Activated T-cell treated with anti-CD3 and anti-CD28 coated beads, Interleukin-2, amount 50 U/mL, for 24 hours (primary cell): ENCODE results near the gene KLHL22.
"Not testable (repeated sequence)": the region's sequence is repeated elsewhere in the genome, so short reads cannot be mapped to it uniquely, and the experiment has no call there.

Experiments
- DNase-seq: peaks from one replicate; pipeline ENCODE4 v3.0.0-alpha.2; 2020
- H3K27ac Mint-ChIP-seq: 2 replicates; pipeline ENCODE4 v1.8.0; 2020; ENCODE audit warnings: mild to moderate bottlenecking, mixed read lengths
- H3K27me3 Mint-ChIP-seq: 2 replicates; pipeline ENCODE4 v1.8.0; 2020; ENCODE audit warnings: mixed read lengths
- H3K36me3 Mint-ChIP-seq: 2 replicates; pipeline ENCODE4 v1.8.0; 2020; ENCODE audit warnings: low read depth, mixed read lengths
- H3K4me1 Mint-ChIP-seq: 2 replicates; pipeline ENCODE4 v1.8.0; 2020; ENCODE audit warnings: low read depth, mixed read lengths
- H3K4me3 Mint-ChIP-seq: 2 replicates; pipeline ENCODE4 v1.8.0; 2020; ENCODE audit warnings: mild to moderate bottlenecking, moderate library complexity, mixed read lengths
- H3K9me3 Mint-ChIP-seq: 2 replicates; pipeline ENCODE4 v1.8.0; 2020; ENCODE audit warnings: mixed read lengths

The KLHL22 gene

DNA sequence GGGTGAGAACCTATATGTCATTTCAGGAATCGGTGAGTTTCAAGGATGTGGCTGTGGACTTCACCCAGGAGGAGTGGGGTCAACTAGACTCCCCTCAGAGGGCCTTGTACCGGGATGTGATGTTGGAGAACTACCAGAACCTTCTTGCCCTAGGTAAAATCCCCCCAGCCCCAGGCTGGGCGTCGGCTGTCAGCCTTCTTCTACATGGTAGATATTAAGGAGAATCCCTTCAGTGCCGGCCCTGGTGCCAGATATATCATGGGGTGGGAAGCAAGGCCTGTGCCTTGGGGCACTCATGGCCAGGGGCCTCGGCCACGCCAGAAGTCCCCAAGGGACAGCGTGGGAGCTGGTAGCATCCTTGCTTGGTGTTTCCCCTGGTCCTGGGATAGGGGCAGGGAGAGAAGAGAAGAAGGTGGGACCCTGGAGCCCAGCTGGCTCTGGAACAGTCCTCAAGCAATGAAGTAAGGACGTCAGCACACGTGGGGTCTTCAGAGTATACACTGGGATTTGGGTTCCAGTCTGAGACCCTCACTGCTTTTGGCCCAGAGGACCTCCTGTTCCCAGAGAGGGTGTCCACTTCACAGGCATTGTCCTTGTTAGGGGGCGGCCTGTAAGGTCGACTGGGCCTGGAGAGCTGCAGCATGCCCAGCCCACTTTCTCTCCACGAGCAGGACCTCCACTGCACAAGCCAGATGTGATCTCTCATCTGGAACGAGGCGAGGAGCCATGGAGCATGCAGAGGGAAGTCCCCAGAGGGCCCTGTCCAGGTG, 94.8 kb downstream of the KLHL22 start:
- H3K9me3 Mint-ChIP-seq: no peaks in the 10 kb centered on the region
- H3K4me3 Mint-ChIP-seq: no peak overlapping the region
- peaks cover 21% of the 10 kb centered on the region for H3K4me1 Mint-ChIP-seq
- H3K27me3 Mint-ChIP-seq: no peaks in the 10 kb centered on the region
- peaks cover 54% of the 10 kb centered on the region for H3K36me3 Mint-ChIP-seq
- no peak overlapping the region for H3K27ac Mint-ChIP-seq
- DNase-seq: no peak

DNA sequence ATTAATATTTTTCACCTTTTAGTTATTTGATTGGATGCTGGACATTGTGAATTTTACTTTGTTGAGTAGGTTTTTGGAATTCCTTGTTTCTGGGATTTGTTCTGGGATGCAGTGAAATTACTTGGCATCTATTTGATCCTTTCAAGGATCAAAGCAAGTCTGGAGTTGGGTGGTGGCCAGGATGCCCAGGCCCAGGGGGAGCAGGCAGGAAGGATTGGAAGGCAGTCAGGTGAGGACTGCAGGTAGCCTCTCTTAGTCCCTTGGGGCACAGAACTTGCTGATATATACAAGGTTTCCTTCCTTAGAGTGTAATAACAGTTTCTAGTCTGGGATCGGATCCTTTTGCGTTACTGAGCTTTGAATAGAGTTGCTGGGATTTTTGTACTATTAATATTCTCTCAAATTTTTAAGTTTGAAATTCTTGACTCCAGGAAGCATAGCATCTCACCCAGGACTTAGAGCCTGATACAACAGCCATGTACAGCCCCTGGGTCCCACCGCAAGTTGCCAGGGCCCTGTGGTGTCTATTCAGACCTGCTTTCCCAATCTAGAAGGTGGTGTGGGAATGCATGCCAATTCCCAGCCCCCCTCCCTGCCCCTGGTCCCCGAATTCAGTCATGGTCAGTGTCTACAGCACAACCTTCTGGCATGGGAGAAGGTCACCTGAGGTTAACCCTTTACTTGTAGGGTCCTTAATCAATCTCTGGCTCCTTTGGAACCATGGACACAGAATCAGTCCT, 95.6 kb downstream of the KLHL22 start:
- no peak for DNase-seq
- Mint-ChIP-seq H3K9me3 (no peaks in the 10 kb centered on the region), H3K27me3 (no peaks in the 10 kb centered on the region), H3K27ac (no peak overlapping the region), H3K4me1 (peaks cover 28% of the 10 kb centered on the region), H3K4me3 (no peak overlapping the region), H3K36me3 (peaks cover 52% of the 10 kb centered on the region)

- Mint-ChIP-seq H3K36me3 (peaks cover 39% of the 10 kb centered on the region), H3K9me3 (no peaks in the 10 kb centered on the region), H3K27ac (no peak overlapping the region), H3K4me1 (peaks cover 38% of the 10 kb centered on the region), H3K4me3 (no peak overlapping the region), H3K27me3 (no peaks in the 10 kb centered on the region)
- no peak for DNase-seq
These were observed 97.2 kb downstream of the KLHL22 start for GRCh38 chr22:20398420-20398819.

GRCh38 chr22:20397498-20397897, 98.1 kb downstream of the KLHL22 start:
- Mint-ChIP-seq H3K27me3 (no peaks in the 10 kb centered on the region), H3K4me3 (no peak overlapping the region), H3K4me1 (peaks cover 37% of the 10 kb centered on the region), H3K9me3 (no peaks in the 10 kb centered on the region), H3K36me3 (peaks cover 32% of the 10 kb centered on the region), H3K27ac (no peak overlapping the region)
- no peak for DNase-seq

DNA sequence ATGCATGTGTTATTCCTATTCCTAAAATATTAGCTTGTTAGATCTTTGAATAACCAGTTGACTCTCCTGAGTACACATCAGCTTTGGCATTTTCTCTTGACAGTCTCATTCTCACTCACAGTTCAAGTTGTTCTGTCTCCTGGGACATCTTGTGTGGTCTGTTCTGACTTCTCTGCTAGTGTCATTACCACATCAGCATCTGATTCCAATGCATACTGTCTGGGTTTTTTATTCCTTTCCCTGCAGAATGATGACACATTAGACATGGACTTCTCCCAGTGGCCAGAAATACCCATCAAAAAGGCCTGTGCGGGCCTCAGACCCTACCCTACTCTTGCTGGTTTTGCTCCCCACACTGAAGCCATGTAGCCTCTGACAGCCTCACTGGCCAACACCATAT, 99.0 kb downstream of the KLHL22 start:
- DNase-seq: no peak
- no peak overlapping the region for H3K4me3 Mint-ChIP-seq
- peaks cover 37% of the 10 kb centered on the region for H3K4me1 Mint-ChIP-seq
- no peaks in the 10 kb centered on the region for H3K9me3 Mint-ChIP-seq
- H3K27me3 Mint-ChIP-seq: no peaks in the 10 kb centered on the region
- H3K27ac Mint-ChIP-seq: no peak overlapping the region
- peaks cover 24% of the 10 kb centered on the region for H3K36me3 Mint-ChIP-seq

DNA sequence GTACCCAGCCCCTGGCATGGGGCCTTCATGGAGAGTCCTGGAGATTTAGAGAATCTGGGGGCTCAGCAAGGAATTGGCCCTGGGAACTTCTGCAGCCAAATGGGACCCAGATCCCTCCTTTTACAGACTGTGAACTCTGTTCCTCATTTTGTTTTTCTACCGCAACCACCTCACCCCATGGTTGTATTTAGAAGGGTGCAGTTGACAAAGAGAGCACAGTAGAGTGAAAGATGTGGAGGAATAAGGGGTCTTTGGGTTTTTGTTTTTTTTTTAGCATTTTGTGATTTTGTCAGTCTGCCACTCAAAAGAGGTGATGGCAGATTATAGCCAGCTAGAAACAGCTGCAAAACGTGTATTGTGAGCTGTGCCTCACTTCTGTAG, 99.7 kb downstream of the KLHL22 start:
- Mint-ChIP-seq H3K9me3 (no peaks in the 10 kb centered on the region), H3K4me3 (peak overlapping the region; percentile 86), H3K27me3 (no peaks in the 10 kb centered on the region), H3K4me1 (peaks cover 37% of the 10 kb centered on the region), H3K36me3 (peaks cover 20% of the 10 kb centered on the region), H3K27ac (no peak overlapping the region)
- DNase-seq: no peak

DNA sequence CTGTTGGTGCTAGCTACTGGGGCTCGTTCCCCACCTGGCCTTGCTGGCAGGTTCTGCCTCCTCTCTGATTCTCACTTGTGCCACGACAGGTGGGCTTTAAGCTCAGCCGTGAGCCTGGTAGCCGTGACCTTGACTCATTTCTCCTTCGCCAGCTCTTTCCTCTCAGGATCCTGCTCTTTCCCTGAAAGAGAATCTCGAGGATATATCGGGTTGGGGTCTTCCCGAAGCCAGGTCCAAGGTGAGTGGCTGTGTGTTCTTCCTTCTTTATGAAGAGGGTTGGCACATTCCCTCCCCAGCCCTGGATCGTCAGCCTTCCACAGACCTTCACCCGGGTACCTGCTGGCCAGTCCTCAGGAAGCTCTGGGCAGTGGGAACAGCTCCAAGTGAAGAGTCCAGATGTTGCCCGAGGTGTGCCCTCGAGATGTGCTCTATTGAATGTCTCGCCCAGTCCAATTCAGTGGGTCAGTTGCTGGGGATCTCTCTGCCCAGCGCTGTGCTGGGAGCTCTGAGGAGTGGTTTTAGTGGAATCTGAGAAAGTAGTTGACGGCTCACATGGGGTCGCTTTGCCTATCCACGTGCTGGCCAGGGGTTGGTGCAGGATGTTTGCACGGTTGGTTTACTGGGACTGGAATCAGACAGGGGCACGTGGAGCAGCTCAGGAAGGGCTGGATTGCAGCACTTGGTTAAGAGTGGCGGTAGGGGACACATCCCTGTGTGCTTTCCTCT, 100.3 kb downstream of the KLHL22 start:
- peaks cover 37% of the 10 kb centered on the region for H3K4me1 Mint-ChIP-seq
- H3K27me3 Mint-ChIP-seq: no peaks in the 10 kb centered on the region
- peak overlapping the region; percentile 86 for H3K4me3 Mint-ChIP-seq
- H3K9me3 Mint-ChIP-seq: no peaks in the 10 kb centered on the region
- peaks cover 15% of the 10 kb centered on the region for H3K36me3 Mint-ChIP-seq
- peak overlapping the region; percentile 78 for H3K27ac Mint-ChIP-seq
- no peak for DNase-seq

- peak; percentile 89 for DNase-seq
- peaks cover 9% of the 10 kb centered on the region for H3K36me3 Mint-ChIP-seq
- peak within 1 kb of the TSS; percentile 86 for H3K4me3 Mint-ChIP-seq
- no peaks in the 10 kb centered on the region for H3K9me3 Mint-ChIP-seq
- H3K4me1 Mint-ChIP-seq: peaks cover 37% of the 10 kb centered on the region
- peak within 1 kb of the TSS; percentile 91 for H3K27ac Mint-ChIP-seq
- no peaks in the 10 kb centered on the region for H3K27me3 Mint-ChIP-seq
These were observed 101.7 kb downstream of the KLHL22 start, which contains the start of gene ZNF74 for GRCh38 chr22:20393705-20394476. TSS of gene ZNF74 (plus strand) at chr22:20394151. CDS start at chr22:20394629, 478 bp downstream.

DNA sequence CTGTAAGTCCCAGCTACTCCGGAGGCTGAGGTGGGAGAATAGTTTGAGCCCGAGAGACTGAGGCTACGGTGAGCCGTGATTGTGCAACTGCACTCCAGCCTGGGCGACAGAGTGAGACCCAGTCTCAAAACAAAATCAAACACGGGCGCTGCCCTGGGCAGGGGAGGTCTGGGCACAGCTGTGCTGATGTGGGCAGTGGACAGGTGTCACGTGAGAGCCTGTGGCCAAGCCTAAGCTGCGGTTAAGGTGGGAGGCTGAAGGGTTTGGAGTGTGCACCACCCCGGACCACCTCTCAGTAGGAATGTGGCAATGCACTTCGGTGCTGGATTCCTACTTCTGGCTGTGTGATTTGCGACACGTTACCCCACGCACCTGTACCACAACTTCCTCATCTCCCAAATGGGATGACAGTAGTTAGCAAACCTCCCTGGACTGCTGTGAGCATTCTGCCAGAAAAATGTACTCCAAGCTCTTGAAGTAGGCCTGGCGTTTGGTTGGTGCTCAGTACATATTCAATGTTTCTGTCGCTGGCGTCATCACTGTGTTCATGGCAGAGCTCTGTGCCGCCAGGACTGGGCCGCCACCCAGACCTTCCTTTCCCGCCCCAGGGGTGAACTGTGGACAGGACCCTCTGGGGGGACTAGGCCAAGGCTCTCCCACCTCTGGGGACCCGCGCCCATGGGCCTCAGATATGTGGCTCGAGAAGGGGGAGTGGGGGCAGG, 102.5 kb downstream of the KLHL22 start:
- no peaks in the 10 kb centered on the region for H3K27me3 Mint-ChIP-seq
- H3K4me3 Mint-ChIP-seq: peak overlapping the region; percentile 86
- DNase-seq: no peak
- peaks cover 8% of the 10 kb centered on the region for H3K36me3 Mint-ChIP-seq
- H3K9me3 Mint-ChIP-seq: no peaks in the 10 kb centered on the region
- peaks cover 34% of the 10 kb centered on the region for H3K4me1 Mint-ChIP-seq
- peak overlapping the region; percentile 91 for H3K27ac Mint-ChIP-seq

DNA sequence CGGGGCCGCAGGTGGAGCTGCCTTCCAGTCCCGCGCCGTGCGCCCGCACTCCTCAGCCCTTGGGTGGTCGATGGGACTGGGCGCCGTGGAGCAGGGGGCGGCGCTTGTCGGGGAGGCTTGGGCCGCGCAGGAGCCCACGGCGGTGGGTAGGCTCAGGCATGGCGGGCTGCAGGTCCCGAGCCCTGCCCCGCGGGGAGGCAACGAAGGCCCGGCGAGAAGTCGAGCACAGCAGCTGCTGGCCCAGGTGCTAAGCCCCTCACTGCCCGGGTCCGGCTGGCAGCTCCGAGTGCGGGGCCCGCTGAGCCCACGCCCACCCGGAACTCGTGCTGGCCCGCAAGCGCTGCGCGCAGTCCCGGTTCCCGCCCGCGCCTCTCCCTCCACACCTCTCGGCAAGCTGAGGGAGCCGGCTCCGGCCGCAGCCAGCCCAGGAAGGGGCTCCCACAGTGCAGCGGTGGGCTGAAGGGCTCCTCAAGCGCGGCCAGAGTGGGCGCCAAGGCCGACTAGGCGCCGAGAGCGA, 103.2 kb downstream of the KLHL22 start:
- DNase-seq, H3K9me3 Mint-ChIP-seq, H3K36me3 Mint-ChIP-seq, H3K27me3 Mint-ChIP-seq, H3K4me3 Mint-ChIP-seq, H3K27ac Mint-ChIP-seq: not testable (repeated sequence)
- H3K4me1 Mint-ChIP-seq: peaks cover 32% of the 10 kb centered on the region
